Calu3 (cell line): ENCODE measurements around the gene SMO. TPM values are rescaled to one million over a fixed set of nuclear protein-coding genes. Genes with fewer than 3 reads are reported as not detected.

Experiments
- BruUV-seq: library from RNA; stranded (reverse); fragments of 400-500 nt; replicated peaks from 2 replicates; lab custom pipeline; 2021; lab: Mats Ljungman, UMichigan
- CTCF ChIA-PET: fragments of 300-600 bp; sonication (Branson Sonifier 250); formaldehyde crosslinking; loops from one replicate; lab custom pipeline; 2022; ENCODE audit warnings: antibody characterized with exemption; lab: Charles Lee
- DNase-seq: peaks from one replicate; pipeline ENCODE4 v3.0.0; 2022
- H3K27ac Mint-ChIP-seq: one replicate; pipeline ENCODE4 v1.8.0; 2022; ENCODE audit warnings: mixed read lengths; ENCODE audit not compliant: unreplicated experiment
- H3K27me3 Mint-ChIP-seq: one replicate; pipeline ENCODE4 v1.8.0; 2022; ENCODE audit warnings: mixed read lengths; ENCODE audit not compliant: unreplicated experiment
- H3K36me3 Mint-ChIP-seq: one replicate; pipeline ENCODE4 v1.8.0; 2022; ENCODE audit warnings: mild to moderate bottlenecking, moderate library complexity, mixed read lengths; ENCODE audit not compliant: insufficient read depth, unreplicated experiment
- H3K4me1 Mint-ChIP-seq: one replicate; pipeline ENCODE4 v1.8.0; 2022; ENCODE audit warnings: mild to moderate bottlenecking, low read depth, mixed read lengths; ENCODE audit not compliant: unreplicated experiment
- H3K4me3 Mint-ChIP-seq: one replicate; pipeline ENCODE4 v1.8.0; 2022; ENCODE audit warnings: mild to moderate bottlenecking, low read depth, moderate library complexity, mixed read lengths; ENCODE audit not compliant: unreplicated experiment
- H3K9me3 Mint-ChIP-seq: one replicate; pipeline ENCODE4 v1.8.0; 2022; ENCODE audit warnings: low read depth, mixed read lengths; ENCODE audit not compliant: unreplicated experiment
- intact Hi-C: fragments of 100-400 bp; cut with micrococcal nuclease; formaldehyde crosslinking; loops from one replicate; pipeline ENCODE4 v1.10.0; 2022; ENCODE audit not compliant: unreplicated experiment
- total RNA-seq: library from RNA; stranded (reverse); gene quantifications from 2 replicates; pipeline ENCODE4 v1.2.3, GENCODE V29; 2022
- TF ChIP-seq, protein P1 (sequence below): fragments of 200-600 bp; IDR thresholded peaks from one replicate; pipeline ENCODE4 v1.8.0; 2022; ENCODE audit warnings: antibody characterized with exemption; ENCODE audit not compliant: unreplicated experiment

Gene SMO
- total RNA-seq, 1 experiment from 2014 or later: 3.6 TPM

DNA sequence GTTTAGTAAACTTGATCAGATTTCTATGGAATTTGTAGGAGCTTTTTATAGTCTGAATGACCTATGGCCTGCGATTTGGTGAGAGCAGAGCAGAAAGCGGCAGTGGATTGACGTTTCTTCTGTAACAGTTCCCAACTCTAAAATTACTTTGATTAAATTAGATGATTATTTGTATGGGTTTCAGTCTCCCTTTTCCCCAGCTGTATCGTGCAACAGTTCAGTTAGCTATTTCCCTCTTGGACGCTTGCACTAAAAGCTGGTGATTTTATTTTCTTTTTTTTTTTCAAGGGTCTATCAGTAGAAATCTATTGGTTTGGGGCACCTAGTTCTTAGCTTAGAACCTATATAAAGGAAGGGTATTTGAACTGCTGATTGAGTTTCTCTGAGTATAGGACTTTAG is 43.2 kb downstream of the SMO start:
- BruUV-seq: no TSS peak
- no peak overlapping the region for H3K4me3 Mint-ChIP-seq
- TF ChIP-seq, protein P1, sequence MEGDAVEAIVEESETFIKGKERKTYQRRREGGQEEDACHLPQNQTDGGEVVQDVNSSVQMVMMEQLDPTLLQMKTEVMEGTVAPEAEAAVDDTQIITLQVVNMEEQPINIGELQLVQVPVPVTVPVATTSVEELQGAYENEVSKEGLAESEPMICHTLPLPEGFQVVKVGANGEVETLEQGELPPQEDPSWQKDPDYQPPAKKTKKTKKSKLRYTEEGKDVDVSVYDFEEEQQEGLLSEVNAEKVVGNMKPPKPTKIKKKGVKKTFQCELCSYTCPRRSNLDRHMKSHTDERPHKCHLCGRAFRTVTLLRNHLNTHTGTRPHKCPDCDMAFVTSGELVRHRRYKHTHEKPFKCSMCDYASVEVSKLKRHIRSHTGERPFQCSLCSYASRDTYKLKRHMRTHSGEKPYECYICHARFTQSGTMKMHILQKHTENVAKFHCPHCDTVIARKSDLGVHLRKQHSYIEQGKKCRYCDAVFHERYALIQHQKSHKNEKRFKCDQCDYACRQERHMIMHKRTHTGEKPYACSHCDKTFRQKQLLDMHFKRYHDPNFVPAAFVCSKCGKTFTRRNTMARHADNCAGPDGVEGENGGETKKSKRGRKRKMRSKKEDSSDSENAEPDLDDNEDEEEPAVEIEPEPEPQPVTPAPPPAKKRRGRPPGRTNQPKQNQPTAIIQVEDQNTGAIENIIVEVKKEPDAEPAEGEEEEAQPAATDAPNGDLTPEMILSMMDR: no peak
- intact Hi-C loops: no loop called here
- H3K4me1 Mint-ChIP-seq: peaks cover 6% of the 10 kb centered on the region
- H3K9me3 Mint-ChIP-seq: no peaks in the 10 kb centered on the region
- DNase-seq: no peak
- CTCF ChIA-PET: interaction anchor here (1.1 kb wide), 1 partner anchor 39 kb away, joined by 3 read pairs; no protein-coding TSS in a partner anchor
- no peaks in the 10 kb centered on the region for H3K27me3 Mint-ChIP-seq
- no peaks in the 10 kb centered on the region for H3K36me3 Mint-ChIP-seq
- no peak overlapping the region for H3K27ac Mint-ChIP-seq

DNA sequence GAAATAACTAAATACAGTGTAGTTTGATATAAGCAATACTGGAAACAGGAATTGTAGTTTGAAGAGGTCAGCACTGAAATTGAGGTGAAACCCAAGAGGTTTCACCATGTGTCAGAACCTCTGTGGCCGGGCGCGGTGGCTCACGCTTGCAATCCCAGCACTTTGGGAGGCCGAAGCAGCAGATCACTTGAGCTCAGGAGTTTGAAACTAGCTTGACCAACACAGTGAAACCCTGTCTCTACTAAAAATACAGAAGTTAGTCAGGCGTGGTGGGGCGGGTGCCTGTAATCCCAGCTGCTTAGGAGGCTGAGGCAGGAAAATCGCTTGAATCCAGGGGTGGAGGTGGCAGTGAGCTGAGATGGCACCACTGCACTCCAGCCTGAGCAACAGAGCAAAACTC is 50.1 kb downstream of the SMO start:
- H3K36me3 Mint-ChIP-seq: no peaks in the 10 kb centered on the region
- BruUV-seq: no TSS peak

DNA sequence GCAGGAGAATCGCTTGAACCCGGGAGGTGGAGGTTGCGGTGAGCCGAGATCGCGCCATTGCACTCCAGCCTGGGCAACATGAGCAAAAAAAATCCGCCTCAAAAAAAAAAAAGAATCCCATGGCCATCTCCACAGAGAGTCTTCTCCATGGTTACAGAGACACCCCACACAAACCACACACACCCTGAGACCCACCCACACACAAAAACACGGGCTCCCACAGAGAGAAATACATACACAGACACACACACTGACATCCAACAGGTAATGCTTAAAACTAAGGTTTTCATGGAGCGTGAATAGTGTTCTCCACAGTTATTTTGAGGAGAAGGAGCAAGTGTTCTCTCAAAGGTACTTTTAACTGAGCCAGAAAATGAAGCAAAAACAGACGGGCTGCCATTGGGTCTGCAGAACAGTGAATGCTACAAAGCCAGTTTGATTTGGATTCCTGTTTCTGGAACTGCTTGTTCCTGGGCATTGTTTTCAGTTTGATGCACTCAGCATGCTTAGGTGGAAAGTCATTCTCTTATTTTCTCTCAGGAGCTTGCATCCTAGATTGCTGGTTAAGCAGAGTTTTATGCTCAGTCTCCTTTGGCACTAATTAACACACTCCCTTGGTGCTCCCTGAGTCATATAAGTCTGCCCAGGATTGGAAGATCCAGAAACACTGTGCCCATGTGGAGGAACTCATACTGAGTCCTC is 51.8 kb downstream of the SMO start:
- no peak overlapping the region for H3K4me3 Mint-ChIP-seq
- H3K27ac Mint-ChIP-seq: no peak overlapping the region
- no peaks in the 10 kb centered on the region for H3K27me3 Mint-ChIP-seq
- TF ChIP-seq, protein P1: no peak
- CTCF ChIA-PET: no interaction called here
- H3K36me3 Mint-ChIP-seq: no peaks in the 10 kb centered on the region
- no peaks in the 10 kb centered on the region for H3K4me1 Mint-ChIP-seq
- BruUV-seq: no TSS peak
- DNase-seq: no peak
- H3K9me3 Mint-ChIP-seq: no peaks in the 10 kb centered on the region
- intact Hi-C loops: no loop called here

More for the DNA sequence above, 50.1 kb downstream of the SMO start:
- H3K9me3 Mint-ChIP-seq: no peaks in the 10 kb centered on the region
- CTCF ChIA-PET: no interaction called here
- H3K27me3 Mint-ChIP-seq: no peaks in the 10 kb centered on the region
- no peak overlapping the region for H3K27ac Mint-ChIP-seq
- TF ChIP-seq, protein P1: no peak
- intact Hi-C loops: no loop called here
- no peak for DNase-seq
- H3K4me3 Mint-ChIP-seq: no peak overlapping the region
- H3K4me1 Mint-ChIP-seq: peaks cover 5% of the 10 kb centered on the region

DNA sequence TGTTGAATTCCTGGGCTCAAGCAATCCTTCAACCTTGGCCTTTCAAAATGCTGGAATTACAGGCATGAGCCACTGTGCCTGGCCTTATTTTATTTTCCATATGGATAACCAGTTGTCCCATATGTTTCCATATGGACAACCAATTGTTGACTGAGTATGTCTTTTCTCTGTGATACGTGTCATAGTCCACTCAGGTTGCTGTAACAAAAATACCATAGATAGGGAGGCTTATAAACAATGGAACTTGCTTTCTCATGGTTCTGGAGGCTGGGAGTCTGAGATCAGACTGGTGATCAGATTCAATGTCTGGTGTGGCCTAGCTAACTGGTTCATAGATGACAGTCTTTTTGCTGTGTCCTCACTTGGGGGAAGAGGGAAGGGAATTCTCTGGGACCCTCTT is 55.8 kb downstream of the SMO start:
- no peak for DNase-seq
- intact Hi-C loops: no loop called here
- Mint-ChIP-seq H3K36me3 (no peaks in the 10 kb centered on the region), H3K4me3 (no peak overlapping the region), H3K27me3 (no peaks in the 10 kb centered on the region), H3K27ac (no peak overlapping the region), H3K4me1 (no peaks in the 10 kb centered on the region), H3K9me3 (peaks cover 4% of the 10 kb centered on the region)
- BruUV-seq: no TSS peak
- TF ChIP-seq, protein P1: no peak
- CTCF ChIA-PET: no interaction called here
